ACHN (cell line): ENCODE data around the gene PRRG2.
"Not testable (repeated sequence)": the region's sequence is repeated elsewhere in the genome, so short reads cannot be mapped to it uniquely, and the experiment has no call there.

Source experiments
- DNase-seq: peaks from one replicate; pipeline ENCODE4 v3.0.0-alpha.2; 2015
- in situ Hi-C: cut with HindIII; loops from 2 replicates; pipeline ENCODE4 v1.10.0; 2017; ENCODE audit warnings: low sequenced_read_pairs, low pct_ligation_motif_present, low pct_unique_long_range_greater_than_20kb

Gene PRRG2

GRCh38 chr19:49595819-49596404, 14.8 kb downstream of the PRRG2 start:
- no peak for DNase-seq
- in situ Hi-C loops, result no loop called here

GRCh38 chr19:49596407-49596806, 15.3 kb downstream of the PRRG2 start:
- no peak for DNase-seq
- in situ Hi-C loops, result no loop called here

- DNase-seq, result no peak
Measured at GRCh38 chr19:49596954-49597702, 16.0 kb downstream of the PRRG2 start.

GRCh38 chr19:49597703-49597974, 16.5 kb downstream of the PRRG2 start:
- no peak for DNase-seq
- in situ Hi-C loops, result no loop called here

More at GRCh38 chr19:49596954-49597702, 16.0 kb downstream of the PRRG2 start:
- in situ Hi-C loops, result no loop called here

- in situ Hi-C loops, result no loop called here
- DNase-seq, result no peak
Measured at GRCh38 chr19:49599378-49600295, 18.5 kb downstream of the PRRG2 start.

GRCh38 chr19:49601482-49602038, 20.4 kb downstream of the PRRG2 start:
- no peak for DNase-seq
- in situ Hi-C loops, result no loop called here

- DNase-seq, result no peak
- in situ Hi-C loops, result no loop called here
Measured at GRCh38 chr19:49602806-49603205, 21.7 kb downstream of the PRRG2 start.

GRCh38 chr19:49605605-49606004, 24.5 kb downstream of the PRRG2 start:
- no peak for DNase-seq
- in situ Hi-C loops, result no loop called here

GRCh38 chr19:49609499-49610092, 28.5 kb downstream of the PRRG2 start:
- in situ Hi-C loops, result no loop called here
- DNase-seq, result no peak

- in situ Hi-C loops, result no loop called here
- DNase-seq, result no peak
Measured at GRCh38 chr19:49613374-49613773, 32.3 kb downstream of the PRRG2 start.

- in situ Hi-C loops, result no loop called here
Measured at GRCh38 chr19:49614096-49614833, 33.1 kb downstream of the PRRG2 start.

GRCh38 chr19:49615861-49616260, 34.7 kb downstream of the PRRG2 start:
- in situ Hi-C loops, result no loop called here
- DNase-seq, result no peak

More at GRCh38 chr19:49614096-49614833, 33.1 kb downstream of the PRRG2 start:
- peak; percentile 39 for DNase-seq

GRCh38 chr19:49616532-49616931, 35.4 kb downstream of the PRRG2 start:
- DNase-seq, result no peak
- in situ Hi-C loops, result no loop called here

GRCh38 chr19:49616945-49617344, 35.8 kb downstream of the PRRG2 start:
- DNase-seq, result no peak
- in situ Hi-C loops, result no loop called here

- in situ Hi-C loops, DNase-seq: not testable (repeated sequence)
Measured at GRCh38 chr19:49617860-49618259, 36.7 kb downstream of the PRRG2 start.

GRCh38 chr19:49624967-49625910, 44.1 kb downstream of the PRRG2 start:
- DNase-seq, result no peak
- in situ Hi-C loops, result no loop called here

GRCh38 chr19:49626226-49626625, 45.1 kb downstream of the PRRG2 start:
- in situ Hi-C loops, result no loop called here
- no peak for DNase-seq
